ENCODE results near the gene ZEB2.

DNA sequence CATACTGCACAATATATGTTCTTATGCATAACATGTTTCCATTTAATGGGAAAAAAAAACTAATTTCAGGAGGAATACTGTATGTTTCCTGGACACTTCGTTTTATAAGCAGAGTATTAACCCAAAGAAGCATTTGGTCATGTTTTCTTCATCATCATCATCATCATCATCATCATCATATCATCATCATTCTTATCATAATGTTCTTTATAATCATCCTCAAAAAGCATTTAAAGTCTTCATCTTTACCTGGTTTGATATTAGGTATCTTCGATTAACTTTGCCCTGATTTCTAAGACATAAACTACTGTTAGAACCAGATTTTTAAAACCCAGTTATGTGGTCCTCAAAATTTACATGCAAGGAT, 47.9 kb downstream of the ZEB2 start:
- TF ChIP-seq, protein P1, sequence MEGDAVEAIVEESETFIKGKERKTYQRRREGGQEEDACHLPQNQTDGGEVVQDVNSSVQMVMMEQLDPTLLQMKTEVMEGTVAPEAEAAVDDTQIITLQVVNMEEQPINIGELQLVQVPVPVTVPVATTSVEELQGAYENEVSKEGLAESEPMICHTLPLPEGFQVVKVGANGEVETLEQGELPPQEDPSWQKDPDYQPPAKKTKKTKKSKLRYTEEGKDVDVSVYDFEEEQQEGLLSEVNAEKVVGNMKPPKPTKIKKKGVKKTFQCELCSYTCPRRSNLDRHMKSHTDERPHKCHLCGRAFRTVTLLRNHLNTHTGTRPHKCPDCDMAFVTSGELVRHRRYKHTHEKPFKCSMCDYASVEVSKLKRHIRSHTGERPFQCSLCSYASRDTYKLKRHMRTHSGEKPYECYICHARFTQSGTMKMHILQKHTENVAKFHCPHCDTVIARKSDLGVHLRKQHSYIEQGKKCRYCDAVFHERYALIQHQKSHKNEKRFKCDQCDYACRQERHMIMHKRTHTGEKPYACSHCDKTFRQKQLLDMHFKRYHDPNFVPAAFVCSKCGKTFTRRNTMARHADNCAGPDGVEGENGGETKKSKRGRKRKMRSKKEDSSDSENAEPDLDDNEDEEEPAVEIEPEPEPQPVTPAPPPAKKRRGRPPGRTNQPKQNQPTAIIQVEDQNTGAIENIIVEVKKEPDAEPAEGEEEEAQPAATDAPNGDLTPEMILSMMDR (IDR thresholded peaks at IDR 0.05): no peak
- no peak for TF ChIP-seq POLR2A (IDR thresholded peaks at IDR 0.05)

Measured in adrenal gland (tissue), 5 donors.